Dedifferentiated amniotic fluid mesenchymal stem cell (primary cell): Measurements from ENCODE around the gene MDH1.

Experiments
- DNase-seq: peaks from one replicate; pipeline ENCODE4 v3.0.0-alpha.2; 2016; ENCODE audit errors: extremely low spot score

Gene MDH1

GRCh38 chr2:63632382-63632781 lies 43.6 kb downstream of the MDH1 start:
- no peak for DNase-seq

GRCh38 chr2:63639344-63639743 lies 50.6 kb downstream of the MDH1 start:
- no peak for DNase-seq

GRCh38 chr2:63642946-63643345 lies 54.2 kb downstream of the MDH1 start:
- DNase-seq = peak; percentile 37

GRCh38 chr2:63643486-63643885 lies 54.7 kb downstream of the MDH1 start:
- no peak for DNase-seq

- DNase-seq = no peak
Observed at GRCh38 chr2:63648632-63649031, 59.9 kb downstream of the MDH1 start.

- no peak for DNase-seq
Observed at GRCh38 chr2:63649829-63650228, 61.1 kb downstream of the MDH1 start.

- no peak for DNase-seq
Observed at GRCh38 chr2:63650756-63651155, 62.0 kb downstream of the MDH1 start.

- DNase-seq = no peak
Observed at GRCh38 chr2:63651356-63651755, 62.6 kb downstream of the MDH1 start.

GRCh38 chr2:63651861-63652651 lies 63.3 kb downstream of the MDH1 start:
- DNase-seq = no peak

- no peak for DNase-seq
Observed at GRCh38 chr2:63652652-63652985, 63.9 kb downstream of the MDH1 start.

GRCh38 chr2:63654959-63655358 lies 66.2 kb downstream of the MDH1 start:
- DNase-seq = no peak
